ENCODE results near the gene MPP3. TPM values are rescaled to one million over a fixed set of nuclear protein-coding genes. Genes with fewer than 3 reads are reported as not detected.

MPP3 gene
- total RNA-seq, 1 donor from 2014 or later = 6.1 TPM

DNA sequence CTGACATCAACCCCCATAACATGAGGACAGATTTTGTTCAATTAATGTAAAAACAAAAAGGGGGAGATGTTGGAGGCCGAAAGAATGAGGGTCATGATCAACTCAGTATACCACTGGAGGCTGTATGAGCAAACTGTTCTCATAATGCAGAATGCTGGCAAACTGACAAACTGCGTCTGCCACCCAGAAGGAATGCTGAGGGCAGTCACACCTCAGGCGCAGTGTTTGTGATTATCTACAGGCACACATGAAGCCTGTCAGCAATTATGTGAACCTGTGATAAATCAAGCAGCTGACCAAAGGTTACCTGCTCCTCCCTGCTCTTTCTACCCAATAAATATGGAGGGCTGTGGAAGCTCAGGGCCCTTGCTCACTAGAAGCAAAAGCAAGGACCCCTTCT is 41.3 kb upstream of the MPP3 start:
- Mint-ChIP-seq H3K36me3 (peaks cover under 1% of the 10 kb centered on the region), H3K9me3 (no peaks in the 10 kb centered on the region), H3K27me3 (ENCODE audit: insufficient read depth, low read depth) (peaks cover 4% of the 10 kb centered on the region), H3K4me3 (no peak overlapping the region), H3K4me1 (peaks cover 7% of the 10 kb centered on the region), H3K27ac (no peak overlapping the region)
- Histone ChIP-seq H3K27ac (no peak overlapping the region), H3K4me2 (no peak overlapping the region), H3K36me3 (no peaks in the 10 kb centered on the region), H3K9me3 (ENCODE audit: low read depth) (no peaks in the 10 kb centered on the region), H4K20me1 (ENCODE audit: low read depth) (no peaks in the 10 kb centered on the region), H3K9ac (no peak overlapping the region), H3K27me3 (no peaks in the 10 kb centered on the region), H3K79me2 (ENCODE audit: low read depth) (no peaks in the 10 kb centered on the region), H2AFZ (replicated peaks) (no peak overlapping the region), H3F3A (ENCODE audit: low read depth) (no peaks in the 10 kb centered on the region), H3K4me3 (no peak overlapping the region), H3K4me1 (peaks cover 9% of the 10 kb centered on the region)
- TF ChIP-seq EZH2phosphoT487 (IDR thresholded peaks at IDR 0.05) = no peak
- TF ChIP-seq EZH2 (IDR thresholded peaks at IDR 0.05) = no peak
- TF ChIP-seq, protein P1, sequence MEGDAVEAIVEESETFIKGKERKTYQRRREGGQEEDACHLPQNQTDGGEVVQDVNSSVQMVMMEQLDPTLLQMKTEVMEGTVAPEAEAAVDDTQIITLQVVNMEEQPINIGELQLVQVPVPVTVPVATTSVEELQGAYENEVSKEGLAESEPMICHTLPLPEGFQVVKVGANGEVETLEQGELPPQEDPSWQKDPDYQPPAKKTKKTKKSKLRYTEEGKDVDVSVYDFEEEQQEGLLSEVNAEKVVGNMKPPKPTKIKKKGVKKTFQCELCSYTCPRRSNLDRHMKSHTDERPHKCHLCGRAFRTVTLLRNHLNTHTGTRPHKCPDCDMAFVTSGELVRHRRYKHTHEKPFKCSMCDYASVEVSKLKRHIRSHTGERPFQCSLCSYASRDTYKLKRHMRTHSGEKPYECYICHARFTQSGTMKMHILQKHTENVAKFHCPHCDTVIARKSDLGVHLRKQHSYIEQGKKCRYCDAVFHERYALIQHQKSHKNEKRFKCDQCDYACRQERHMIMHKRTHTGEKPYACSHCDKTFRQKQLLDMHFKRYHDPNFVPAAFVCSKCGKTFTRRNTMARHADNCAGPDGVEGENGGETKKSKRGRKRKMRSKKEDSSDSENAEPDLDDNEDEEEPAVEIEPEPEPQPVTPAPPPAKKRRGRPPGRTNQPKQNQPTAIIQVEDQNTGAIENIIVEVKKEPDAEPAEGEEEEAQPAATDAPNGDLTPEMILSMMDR (IDR thresholded peaks at IDR 0.05) = no peak
- DNase-seq (ENCODE audit: low spot score) = no peak

DNA sequence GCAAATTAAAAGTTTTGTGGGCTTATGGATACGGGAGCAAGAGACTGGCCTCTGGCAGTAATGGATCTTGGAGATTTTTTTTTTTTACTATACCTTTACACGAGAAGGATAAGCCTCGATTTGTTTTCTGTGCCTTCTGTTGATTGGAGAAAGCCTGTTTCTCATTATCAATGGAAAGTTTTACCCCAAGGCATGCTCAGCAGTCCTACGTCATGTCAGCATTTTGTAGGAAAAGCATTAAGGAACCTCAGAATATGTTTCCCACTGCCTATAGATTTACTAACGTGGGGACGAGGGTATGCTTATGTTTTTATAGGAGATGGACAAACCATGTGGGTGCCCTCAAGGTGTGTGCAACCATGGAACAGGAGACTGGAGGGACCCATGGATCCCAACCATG is 40.9 kb upstream of the MPP3 start:
- no peak overlapping the region for H3K9ac ChIP-seq
- H3K9me3 ChIP-seq (ENCODE audit: low read depth) = no peaks in the 10 kb centered on the region
- no peaks in the 10 kb centered on the region for H3K27me3 ChIP-seq
- H3K36me3 ChIP-seq = no peaks in the 10 kb centered on the region
- H3K4me3 ChIP-seq = no peak overlapping the region
- no peaks in the 10 kb centered on the region for H4K20me1 ChIP-seq (ENCODE audit: low read depth)
- H3K4me1 ChIP-seq = peaks cover 8% of the 10 kb centered on the region
- H3K79me2 ChIP-seq (ENCODE audit: low read depth) = no peaks in the 10 kb centered on the region
- TF ChIP-seq EZH2phosphoT487 (IDR thresholded peaks at IDR 0.05) = no peak
- TF ChIP-seq, protein P1 (IDR thresholded peaks at IDR 0.05) = no peak
- TF ChIP-seq EZH2 (IDR thresholded peaks at IDR 0.05) = no peak
- H3F3A ChIP-seq (ENCODE audit: low read depth) = no peaks in the 10 kb centered on the region
- Mint-ChIP-seq H3K4me3 (no peak overlapping the region), H3K36me3 (no peaks in the 10 kb centered on the region), H3K9me3 (no peaks in the 10 kb centered on the region), H3K4me1 (peaks cover 2% of the 10 kb centered on the region), H3K27me3 (ENCODE audit: insufficient read depth, low read depth) (peaks cover 4% of the 10 kb centered on the region), H3K27ac (no peak overlapping the region)
- DNase-seq (ENCODE audit: low spot score) = no peak
- no peak overlapping the region for H3K4me2 ChIP-seq
- no peak overlapping the region for H3K27ac ChIP-seq
- H2AFZ ChIP-seq (replicated peaks) = no peak overlapping the region

- Histone ChIP-seq H3K27ac (no peak overlapping the region), H3K36me3 (no peaks in the 10 kb centered on the region), H3K9me3 (ENCODE audit: low read depth) (no peaks in the 10 kb centered on the region), H3K27me3 (peaks cover under 1% of the 10 kb centered on the region), H3F3A (ENCODE audit: low read depth) (no peaks in the 10 kb centered on the region), H3K79me2 (ENCODE audit: low read depth) (no peaks in the 10 kb centered on the region), H3K4me2 (no peak overlapping the region), H3K4me3 (no peak overlapping the region), H3K4me1 (peaks cover 6% of the 10 kb centered on the region), H4K20me1 (ENCODE audit: low read depth) (no peaks in the 10 kb centered on the region), H3K9ac (no peak overlapping the region), H2AFZ (replicated peaks) (no peak overlapping the region)
- Mint-ChIP-seq H3K27me3 (ENCODE audit: insufficient read depth, low read depth) (peaks cover 4% of the 10 kb centered on the region), H3K9me3 (no peaks in the 10 kb centered on the region), H3K4me3 (no peak overlapping the region), H3K4me1 (no peaks in the 10 kb centered on the region), H3K27ac (no peak overlapping the region), H3K36me3 (no peaks in the 10 kb centered on the region)
- TF ChIP-seq, protein P1 (IDR thresholded peaks at IDR 0.05) = peak; percentile 34
- no peak for TF ChIP-seq EZH2phosphoT487 (IDR thresholded peaks at IDR 0.05)
- no peak for DNase-seq (ENCODE audit: low spot score)
Measured at GRCh38 chr17:43873091-43873490, 40.1 kb upstream of the MPP3 start.

All from neural progenitor cell (in vitro differentiated cells).